HG02943 (cell line): ENCODE data around the gene GNG12.

ENCODE experiments used
- ATAC-seq: cut with Tn5 transposase; IDR thresholded peaks from one replicate; pipeline ENCODE4 v1.9.1; 2021; ENCODE audit warnings: mild to moderate bottlenecking, low read depth, moderate library complexity; ENCODE audit not compliant: unreplicated experiment

The GNG12 gene

GRCh38 chr1:67843746-67844145 is 10.5 kb upstream of the GNG12 start:
- ATAC-seq: no peak

GRCh38 chr1:67843331-67843730 is 10.1 kb upstream of the GNG12 start:
- ATAC-seq: no peak

GRCh38 chr1:67840449-67840848 is 7.2 kb upstream of the GNG12 start:
- ATAC-seq: no peak

- ATAC-seq: no peak
Observed at GRCh38 chr1:67839826-67840225, 6.6 kb upstream of the GNG12 start.

GRCh38 chr1:67838180-67838910 is 5.1 kb upstream of the GNG12 start:
- no peak for ATAC-seq

GRCh38 chr1:67836769-67837168 is 3.5 kb upstream of the GNG12 start:
- no peak for ATAC-seq

DNA sequence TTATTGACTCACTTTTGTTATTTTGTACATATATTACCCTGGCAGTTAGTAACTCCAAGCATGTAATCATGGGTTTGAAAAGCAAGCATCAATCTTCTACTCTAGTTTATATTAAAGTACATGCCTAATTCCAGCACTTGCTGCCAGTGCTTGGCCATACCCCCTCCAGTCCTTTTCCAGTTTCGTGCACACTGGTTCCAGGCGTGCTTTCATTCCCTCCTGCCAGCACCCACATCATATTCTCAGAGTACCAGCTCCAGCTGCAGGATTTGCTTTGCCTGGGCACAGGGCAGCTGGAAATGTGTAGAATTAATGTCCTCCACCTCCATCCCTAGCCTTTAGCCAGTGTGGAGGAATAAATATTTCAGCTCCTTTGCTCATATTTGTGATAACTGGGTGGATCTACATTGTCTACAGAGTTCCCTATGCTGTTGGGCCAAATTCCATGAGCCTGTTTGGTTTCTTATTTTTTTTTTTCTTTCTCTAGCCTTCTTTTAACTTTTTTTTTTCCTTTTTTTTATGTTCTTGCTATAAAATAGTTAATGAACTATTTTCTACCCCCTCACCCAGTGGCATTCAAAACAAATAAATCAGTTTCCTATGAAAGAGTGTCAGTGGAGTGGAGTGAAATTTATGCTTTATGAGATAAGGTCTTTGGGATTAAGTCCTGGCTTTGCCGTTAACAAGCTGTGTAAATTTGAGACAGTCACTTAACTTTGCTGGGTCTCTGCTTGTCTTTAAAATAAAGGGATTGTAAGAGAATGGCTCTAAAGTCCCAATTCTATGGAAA is 2.6 kb upstream of the GNG12 start:
- no peak for ATAC-seq

- no peak for ATAC-seq
Observed at GRCh38 chr1:67834246-67834877, 1.1 kb upstream of the GNG12 start.

DNA sequence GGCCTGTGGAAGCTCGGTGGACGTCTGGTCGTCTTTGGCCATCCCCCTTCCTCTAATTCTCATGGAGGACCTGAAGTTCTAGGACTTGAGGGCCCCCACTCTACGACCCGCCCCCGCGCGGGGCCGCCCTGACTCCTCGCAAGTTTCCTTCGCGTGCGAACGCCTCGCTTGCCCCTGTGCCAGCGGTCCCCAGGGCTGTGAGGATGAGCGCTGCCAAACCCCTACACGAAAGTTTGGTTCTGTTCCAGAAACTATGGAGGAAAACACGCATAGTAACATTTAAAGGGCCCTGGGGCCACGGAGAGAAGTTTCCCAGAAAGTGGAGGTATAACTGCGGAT is 304 bp upstream of the GNG12 start:
- ATAC-seq: no peak

GRCh38 chr1:67831850-67832513 is 1.3 kb downstream of the GNG12 start:
- no peak for ATAC-seq

DNA sequence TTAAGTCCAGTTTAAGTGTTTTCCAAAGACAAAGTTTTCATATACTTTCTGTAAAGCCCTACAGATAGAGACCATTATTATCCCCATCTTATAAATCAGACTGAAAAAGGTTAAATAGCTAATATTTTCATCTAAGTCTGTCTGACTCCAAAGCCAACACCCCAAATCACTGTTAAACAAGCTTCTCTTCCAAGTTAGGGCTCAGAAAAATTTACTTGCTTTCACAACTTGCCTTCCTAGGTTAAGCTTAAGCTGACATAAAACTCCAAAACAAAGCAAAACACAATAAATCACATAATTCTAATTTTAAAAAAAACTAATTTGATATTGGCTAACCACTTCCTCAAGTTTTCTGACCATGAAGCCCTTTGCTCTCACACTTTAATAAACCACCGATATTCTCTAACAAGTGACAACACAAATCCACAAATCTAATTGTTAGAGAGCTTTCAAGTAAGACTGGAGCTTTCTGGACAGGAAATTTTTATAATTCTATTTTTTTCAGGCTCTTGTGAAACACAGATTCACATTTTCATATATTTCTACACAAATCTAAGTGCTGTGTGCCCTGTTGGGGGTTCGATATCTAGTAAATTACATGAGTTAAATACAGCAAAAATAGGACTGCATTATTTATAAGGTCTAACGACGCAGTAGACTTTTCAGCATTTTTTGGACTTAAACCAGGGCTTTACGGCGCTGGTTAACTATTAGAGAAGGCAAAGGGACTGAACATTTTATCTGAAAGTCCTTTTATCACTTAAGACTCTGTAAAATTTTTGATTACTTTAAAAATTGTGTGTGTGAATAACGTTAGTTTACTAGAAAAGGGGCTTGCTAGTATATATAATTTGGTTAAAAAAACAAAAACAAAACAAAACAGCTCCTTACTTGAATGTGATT is 2.1 kb downstream of the GNG12 start:
- no peak for ATAC-seq

GRCh38 chr1:67830226-67830625 is 3.0 kb downstream of the GNG12 start:
- no peak for ATAC-seq

DNA sequence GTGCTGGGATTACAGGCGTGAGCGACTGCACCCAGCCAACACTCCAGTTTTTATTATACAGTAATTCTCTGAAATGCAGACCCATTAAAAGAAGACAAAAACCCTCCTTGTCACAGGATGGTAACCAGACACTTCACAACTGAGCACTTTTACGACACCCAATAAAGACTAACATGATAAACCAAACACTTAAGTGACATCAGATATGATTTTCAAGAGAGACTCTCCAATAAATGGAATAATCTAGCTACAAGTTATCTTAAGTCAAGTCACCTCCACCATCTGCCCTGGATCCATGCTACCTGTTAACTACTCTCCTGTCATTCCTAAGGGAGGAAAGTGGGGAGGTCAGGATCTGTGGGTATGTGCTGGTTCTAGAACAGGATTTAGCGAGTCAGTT is 5.6 kb downstream of the GNG12 start:
- ATAC-seq: no peak

DNA sequence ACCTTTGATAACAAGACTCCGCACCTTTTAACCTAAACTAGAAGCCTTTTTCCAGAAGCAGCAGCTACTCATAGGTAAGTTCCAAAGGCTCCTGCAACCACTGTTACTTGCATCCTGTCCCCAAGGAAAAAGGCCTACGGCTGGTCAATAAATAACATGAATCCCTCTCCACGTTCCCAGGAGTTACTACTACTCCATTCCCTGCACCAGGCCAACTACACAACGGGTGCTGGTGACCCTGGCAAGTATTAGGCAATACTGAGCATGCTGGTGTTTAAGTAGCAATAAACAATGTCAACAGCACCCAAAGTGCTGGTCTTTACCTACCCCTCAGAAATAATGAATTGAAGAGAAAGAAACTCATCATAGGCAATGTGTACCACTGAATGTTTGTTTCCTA is 7.7 kb downstream of the GNG12 start:
- no peak for ATAC-seq

DNA sequence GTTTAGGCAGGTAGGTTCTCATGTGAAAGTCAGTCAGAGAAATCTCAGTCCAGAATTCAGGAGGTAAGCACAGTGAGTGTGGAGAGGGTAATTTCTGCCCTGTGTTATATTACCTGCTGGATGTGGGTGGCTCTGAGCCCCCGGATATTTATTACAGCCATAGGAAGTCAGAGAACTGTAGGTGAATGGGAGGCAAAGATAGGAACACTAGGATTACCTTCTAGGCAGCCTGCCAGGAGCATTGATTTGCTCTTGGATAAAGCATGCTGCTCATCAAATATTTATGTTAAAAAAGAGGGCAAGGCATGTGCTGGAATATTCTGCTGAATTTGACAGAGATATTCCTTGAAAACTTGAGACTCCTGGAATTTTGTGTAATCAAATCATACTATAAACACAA is 8.5 kb downstream of the GNG12 start:
- ATAC-seq: no peak

DNA sequence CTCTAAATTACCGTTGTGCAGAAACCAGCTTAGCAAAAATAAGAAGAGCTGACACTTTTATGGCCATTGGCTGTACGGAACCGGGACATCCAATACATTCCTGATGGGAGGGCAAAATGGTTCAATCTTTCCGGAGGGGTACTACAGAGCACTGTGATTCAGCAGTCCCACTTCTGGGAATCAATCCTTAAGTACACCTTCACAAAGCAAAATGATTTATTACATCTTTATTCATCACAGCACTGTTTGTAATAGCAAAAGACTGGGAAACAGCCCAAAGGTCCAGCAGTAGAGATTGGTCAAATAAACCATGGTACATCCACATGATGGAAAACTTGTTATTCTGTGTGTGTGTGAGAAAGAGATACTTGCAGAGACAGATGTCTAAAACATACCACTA is 9.7 kb downstream of the GNG12 start:
- ATAC-seq: no peak

GRCh38 chr1:67821263-67821662 is 12.0 kb downstream of the GNG12 start:
- no peak for ATAC-seq

GRCh38 chr1:67818725-67819301 is 14.5 kb downstream of the GNG12 start:
- no peak for ATAC-seq

GRCh38 chr1:67818162-67818561 is 15.1 kb downstream of the GNG12 start:
- no peak for ATAC-seq

DNA sequence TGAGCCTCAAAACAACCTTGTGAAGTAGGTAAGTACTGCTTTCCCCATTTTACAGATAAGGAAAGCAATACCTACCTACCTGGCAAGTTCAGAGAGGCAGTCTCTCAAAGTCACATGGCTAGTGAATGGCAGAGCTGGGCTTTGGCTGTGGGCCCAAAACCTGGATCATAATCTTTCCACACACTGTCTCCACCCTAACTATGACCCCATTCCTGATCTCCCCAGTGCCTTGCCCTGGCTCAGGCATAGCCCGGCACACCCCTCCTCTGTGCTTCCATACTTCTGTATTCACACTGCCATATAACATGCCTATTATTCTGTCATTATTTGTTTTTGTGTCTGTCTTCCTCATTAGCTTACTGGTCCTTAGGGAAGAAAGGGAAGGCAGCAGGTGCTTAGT is 15.9 kb downstream of the GNG12 start:
- ATAC-seq: no peak
